Measurements from ENCODE around the gene ISYNA1.

- TF ChIP-seq CTCF (IDR thresholded peaks at IDR 0.05): no peak
- no peak for TF ChIP-seq POLR2A (IDR thresholded peaks at IDR 0.05)
Measured at GRCh38 chr19:18430417-18431144, 7.4 kb downstream of the ISYNA1 start.

Data from adrenal gland (tissue), 5 donors.